ENCODE data around the gene FZR1. TPM values are rescaled to one million over a fixed set of nuclear protein-coding genes. Genes with fewer than 3 reads are reported as not detected.
"Not testable (repeated sequence)": the region's sequence is repeated elsewhere in the genome, so short reads cannot be mapped to it uniquely, and the experiment has no call there.

Gene FZR1
- total RNA-seq, 8 experiments from 2014 or later, result 15.8 to 33.6 (median 23.0) TPM

DNA sequence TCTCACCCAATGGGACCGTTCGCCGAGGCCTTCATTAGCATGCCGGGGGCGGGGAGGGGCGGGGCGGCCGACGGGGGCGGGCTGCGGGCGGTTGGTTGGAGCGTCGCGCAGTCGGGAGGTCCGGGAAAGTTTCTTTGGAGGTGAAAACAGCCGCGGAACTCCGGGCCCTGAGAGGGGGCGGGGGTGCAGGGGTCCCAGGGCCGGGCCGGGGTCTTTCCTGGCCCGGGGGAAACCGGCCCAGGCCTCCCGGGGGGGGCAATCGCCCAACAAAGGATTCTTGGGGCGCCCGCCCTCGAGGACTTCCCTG lies 66.7 kb downstream of the FZR1 start, which contains the start of gene HMG20B:
HMG20B (plus strand) TSS at position 90 of the 307 bp plus-strand sequence. CDS start 366 bp downstream, outside the sequence.
- H3K4me1 ChIP-seq (replicated peaks in 1 of 2), result peaks cover 12% of the 10 kb centered on the region in 2 donors
- in situ Hi-C loops (cut with MboI; ENCODE audit: low pct_unique_long_range_greater_than_20kb in 2 of 9, low sequenced_read_pairs in 9 of 9, unreplicated experiment in 9 of 9), result loop anchor here in 1 of 9 experiments (25.0 kb wide), 1 partner anchor 139 kb away; the partner anchor contains the start of genes PIP5K1C and TJP3
- ATAC-seq (replicated peaks in 6 of 8), result no peak
- no peak within 1 kb of the TSS for H3K27ac ChIP-seq
- H3K4me3 ChIP-seq, result peak within 1 kb of the TSS; percentile 50 to 84 (median 75)
- WGBS, 10 experiments, result no CpG with 5 or more reads among the region's 30 CpGs

DNA sequence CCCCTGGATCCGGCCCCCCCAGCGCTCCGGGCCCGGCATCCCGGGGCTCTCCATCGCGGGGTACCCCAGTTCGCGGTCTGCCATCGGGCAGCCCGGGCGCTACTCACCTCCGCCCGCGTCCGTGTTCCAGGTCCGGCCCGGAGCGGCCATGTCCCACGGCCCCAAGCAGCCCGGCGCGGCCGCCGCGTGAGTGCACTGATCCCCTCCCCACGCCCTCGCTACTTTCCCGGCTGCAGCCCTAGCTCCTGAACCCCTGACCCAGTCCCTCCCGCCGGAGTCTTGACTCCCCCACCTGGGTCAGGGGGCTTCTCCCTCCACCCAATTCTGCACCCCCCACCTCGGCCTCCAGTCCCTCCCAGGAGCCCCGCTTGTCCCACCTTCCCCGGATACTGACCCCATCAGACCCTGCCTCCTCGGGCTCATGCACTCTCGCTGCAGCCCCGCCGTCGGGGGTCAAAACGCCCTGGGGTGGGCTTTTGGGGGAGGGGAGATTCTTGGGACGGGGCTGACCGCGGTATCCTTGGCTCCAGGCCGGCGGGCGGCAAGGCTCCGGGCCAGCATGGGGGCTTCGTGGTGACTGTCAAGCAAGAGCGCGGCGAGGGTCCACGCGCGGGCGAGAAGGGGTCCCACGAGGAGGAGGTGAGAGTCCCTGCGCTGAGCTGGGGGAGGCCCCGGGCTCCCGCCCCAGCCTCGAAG lies 67.2 kb downstream of the FZR1 start:
- Histone ChIP-seq H3K27ac (no peak overlapping the region), H3K4me3 (peak overlapping the region; percentile 50 to 84 (median 75)), H3K4me1 (replicated peaks in 1 of 2) (peaks cover 12% of the 10 kb centered on the region in 2 donors)
- no CpG with 5 or more reads among the region's 60 CpGs for WGBS, 10 experiments
- peak; percentile 3 to 10 (median 4) for ATAC-seq (replicated peaks in 6 of 8)
- in situ Hi-C loops (cut with MboI; ENCODE audit: low pct_unique_long_range_greater_than_20kb in 2 of 9, low sequenced_read_pairs in 9 of 9, unreplicated experiment in 9 of 9), result loop anchor here in 1 of 9 experiments (25.0 kb wide), 1 partner anchor 139 kb away; the partner anchor contains the start of genes PIP5K1C and TJP3

DNA sequence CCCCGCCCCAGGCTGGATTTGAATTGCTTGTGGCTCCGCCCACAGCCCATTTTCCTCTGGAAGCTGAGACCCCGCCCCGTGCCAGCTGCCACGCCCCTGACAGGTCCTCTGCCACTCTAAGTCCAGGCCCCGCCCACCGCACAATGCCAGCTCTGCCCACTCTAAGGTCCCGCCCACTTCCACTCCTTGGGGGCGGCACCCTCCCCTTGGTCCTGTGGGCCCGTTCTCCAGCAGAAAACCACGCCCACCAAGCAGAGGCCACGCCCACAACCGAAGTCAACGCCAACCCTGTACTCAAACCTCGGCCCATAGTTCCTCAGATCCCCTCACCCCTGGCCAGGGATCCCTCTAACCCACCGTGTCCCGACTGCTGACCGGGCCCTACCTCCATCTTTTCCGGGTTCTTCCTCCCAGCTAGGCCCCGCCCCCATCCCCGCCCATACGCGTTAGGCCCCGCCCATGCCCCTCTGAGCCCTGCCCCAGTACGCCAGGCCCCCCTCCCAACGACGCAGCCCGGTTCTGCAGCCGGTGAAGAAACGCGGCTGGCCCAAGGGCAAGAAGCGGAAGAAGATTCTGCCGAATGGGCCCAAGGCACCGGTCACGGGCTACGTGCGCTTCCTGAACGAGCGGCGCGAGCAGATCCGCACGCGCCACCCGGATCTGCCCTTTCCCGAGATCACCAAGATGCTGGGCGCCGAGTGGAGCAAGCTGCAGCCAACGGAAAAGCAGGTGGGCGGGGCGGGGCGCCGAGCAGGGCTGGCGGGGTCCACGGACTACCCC lies 67.9 kb downstream of the FZR1 start:
- in situ Hi-C loops (cut with MboI; ENCODE audit: low pct_unique_long_range_greater_than_20kb in 2 of 9, low sequenced_read_pairs in 9 of 9, unreplicated experiment in 9 of 9), result loop anchor here in 1 of 9 experiments (25.0 kb wide), 1 partner anchor 138 kb away; the partner anchor contains the start of genes PIP5K1C and TJP3
- H3K4me3 ChIP-seq, result peak overlapping the region; percentile 50 to 84 (median 75)
- H3K4me1 ChIP-seq (replicated peaks in 1 of 2), result peaks cover 12% of the 10 kb centered on the region in 2 donors
- no peak overlapping the region for H3K27ac ChIP-seq
- peak in 6 of 8 experiments; percentile 1 to 34 (median 14) for ATAC-seq (replicated peaks in 6 of 8)
- WGBS, 10 experiments, result 0 to 7% methylated on average over 1 to 5 of the region's 55 CpGs; no CpG with 5 or more reads in 8 of the 10 experiments

DNA sequence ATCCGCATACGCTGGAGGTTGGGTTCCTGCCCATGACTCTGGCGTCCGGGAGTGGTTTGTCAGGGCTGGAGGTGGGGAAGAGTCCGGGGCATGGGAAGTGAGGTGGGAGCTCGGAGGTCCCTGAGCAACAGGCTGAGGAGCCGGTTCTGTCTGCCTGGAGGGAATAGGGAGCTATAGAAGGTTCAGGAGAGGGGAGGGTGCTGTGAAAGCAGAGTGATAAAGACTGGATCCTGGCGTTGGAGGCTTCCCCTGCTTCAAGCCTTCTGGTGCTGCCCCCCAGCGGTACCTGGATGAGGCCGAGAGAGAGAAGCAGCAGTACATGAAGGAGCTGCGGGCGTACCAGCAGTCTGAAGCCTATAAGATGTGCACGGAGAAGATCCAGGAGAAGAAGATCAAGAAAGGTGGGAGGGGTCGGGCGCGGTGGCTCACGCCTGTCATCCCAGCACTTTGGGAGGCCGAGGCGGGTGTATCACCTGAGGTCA lies 69.2 kb downstream of the FZR1 start:
- WGBS, 10 experiments, result 60 to 100% (median 84%) methylated on average over 1 to 9 of the region's 19 CpGs; no CpG with 5 or more reads in 4 of the 10 experiments
- no peak for ATAC-seq (replicated peaks in 6 of 8)
- in situ Hi-C loops (cut with MboI; ENCODE audit: low pct_unique_long_range_greater_than_20kb in 2 of 9, low sequenced_read_pairs in 9 of 9, unreplicated experiment in 9 of 9), result no loop called here
- Histone ChIP-seq H3K4me1 (replicated peaks in 1 of 2) (peaks cover 12 to 19% of the 10 kb centered on the region in 2 donors), H3K27ac (no peak overlapping the region), H3K4me3 (no peak overlapping the region)

DNA sequence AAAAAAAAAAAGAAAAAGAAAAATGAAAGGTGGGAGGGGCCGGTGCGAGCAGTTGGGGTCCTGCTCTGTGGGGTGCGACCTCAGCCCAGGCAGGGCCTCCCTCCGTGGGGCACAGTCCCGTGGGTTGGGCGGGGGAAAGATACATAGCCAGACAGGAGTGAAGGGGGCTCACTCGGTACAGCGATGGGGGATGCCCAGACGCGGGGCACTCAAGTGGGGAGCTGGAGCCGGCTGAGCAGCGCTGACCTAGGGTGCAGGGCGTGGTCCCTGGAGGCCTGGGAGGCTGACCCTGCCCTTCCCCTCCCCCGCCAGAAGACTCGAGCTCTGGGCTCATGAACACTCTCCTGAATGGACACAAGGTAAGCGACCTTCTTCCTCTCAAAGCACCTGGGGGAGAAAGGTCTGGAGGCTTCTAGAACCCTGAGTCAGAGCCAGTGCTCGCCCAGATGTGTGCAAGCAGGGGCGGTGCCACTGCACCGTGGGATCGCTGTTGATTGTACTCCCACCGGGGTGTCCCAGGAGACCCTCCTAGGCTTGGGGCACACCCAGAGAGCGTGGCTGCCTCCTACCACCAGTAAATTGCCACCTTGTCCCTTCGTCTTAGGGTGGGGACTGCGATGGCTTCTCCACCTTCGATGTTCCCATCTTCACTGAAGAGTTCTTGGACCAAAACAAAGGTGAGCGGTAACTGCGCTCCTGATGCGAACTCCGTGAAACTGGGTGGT lies 70.0 kb downstream of the FZR1 start:
- H3K27ac ChIP-seq, result peak overlapping the region in 1 of 2 donors; percentile 68
- 43 to 85% (median 53%) methylated on average over 3 to 6 of the region's 29 CpGs; no CpG with 5 or more reads in 6 of the 10 experiments for WGBS, 10 experiments
- in situ Hi-C loops (cut with MboI; ENCODE audit: low pct_unique_long_range_greater_than_20kb in 2 of 9, low sequenced_read_pairs in 9 of 9, unreplicated experiment in 9 of 9), result no loop called here
- H3K4me3 ChIP-seq, result peak overlapping the region in 1 of 5 donors; percentile 3
- no peak for ATAC-seq (replicated peaks in 6 of 8)
- H3K4me1 ChIP-seq (replicated peaks in 1 of 2), result peaks cover 12 to 22% of the 10 kb centered on the region in 2 donors

DNA sequence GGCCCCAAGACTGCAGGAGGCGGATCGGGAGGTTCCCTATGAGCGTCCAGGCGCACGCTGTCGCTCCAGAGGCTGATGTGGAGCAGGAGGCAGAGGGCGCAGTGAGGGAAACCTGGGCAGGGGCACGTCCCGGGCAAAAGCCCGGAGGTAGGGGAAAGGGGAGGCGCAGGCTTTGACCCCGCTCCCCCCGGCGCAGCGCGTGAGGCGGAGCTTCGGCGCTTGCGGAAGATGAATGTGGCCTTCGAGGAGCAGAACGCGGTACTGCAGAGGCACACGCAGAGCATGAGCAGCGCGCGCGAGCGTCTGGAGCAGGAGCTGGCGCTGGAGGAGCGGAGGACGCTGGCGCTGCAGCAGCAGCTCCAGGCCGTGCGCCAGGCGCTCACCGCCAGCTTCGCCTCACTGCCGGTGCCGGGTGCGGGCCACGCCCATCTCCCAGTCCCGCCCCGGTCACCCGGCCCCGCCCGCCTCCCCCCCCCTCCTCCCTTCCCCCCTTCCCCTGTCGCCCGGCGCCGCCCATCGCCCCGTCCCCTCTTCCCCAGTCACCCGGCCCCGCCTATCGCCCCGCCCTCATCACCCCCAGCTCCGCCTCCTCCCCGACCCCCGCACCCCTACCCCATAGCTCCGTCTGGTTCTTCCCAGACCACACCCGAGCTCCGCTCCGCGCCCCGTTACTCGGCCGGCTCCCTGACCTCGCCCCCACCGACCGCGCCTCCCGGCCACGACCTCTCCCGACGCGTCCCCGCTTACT lies 70.8 kb downstream of the FZR1 start:
- Histone ChIP-seq H3K27ac (peak overlapping the region; percentile 21 to 68), H3K4me3 (peak overlapping the region; percentile 0 to 23 (median 6)), H3K4me1 (replicated peaks in 1 of 2) (peaks cover 11 to 22% of the 10 kb centered on the region in 2 donors)
- in situ Hi-C loops (cut with MboI; ENCODE audit: low pct_unique_long_range_greater_than_20kb in 2 of 9, low sequenced_read_pairs in 9 of 9, unreplicated experiment in 9 of 9), result no loop called here
- 0 to 54% (median 36%) methylated on average over 1 to 9 of the region's 78 CpGs; no CpG with 5 or more reads in 6 of the 10 experiments for WGBS, 10 experiments
- peak; percentile 2 to 42 (median 18) for ATAC-seq (replicated peaks in 6 of 8)

DNA sequence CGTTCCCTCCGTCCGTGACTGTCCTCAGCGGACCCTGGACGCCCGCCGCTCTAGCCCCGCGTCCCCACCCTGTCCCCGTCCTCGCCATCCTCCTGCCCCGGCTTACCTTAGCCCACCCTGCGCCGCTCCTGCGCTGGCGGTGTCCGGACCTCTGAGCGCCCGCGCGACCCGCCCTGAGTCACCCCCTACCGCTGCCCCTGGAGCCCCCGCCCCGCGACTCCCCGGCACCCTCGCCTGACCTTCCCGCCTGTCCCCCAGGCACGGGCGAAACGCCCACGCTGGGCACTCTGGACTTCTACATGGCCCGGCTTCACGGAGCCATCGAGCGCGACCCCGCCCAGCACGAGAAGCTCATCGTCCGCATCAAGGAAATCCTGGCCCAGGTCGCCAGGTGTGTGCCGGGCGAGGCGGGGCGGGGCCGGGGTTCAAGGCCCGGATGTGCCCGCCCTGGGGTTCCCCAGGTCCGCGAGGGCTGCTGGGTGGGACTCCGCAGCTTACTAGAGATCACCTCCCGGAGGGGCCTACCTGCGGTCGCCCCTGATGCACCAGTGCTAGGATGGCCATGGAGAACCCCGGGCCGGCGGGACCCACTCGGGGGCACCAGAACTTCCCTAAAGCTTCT lies 71.7 kb downstream of the FZR1 start:
- peaks cover 7 to 19% of the 10 kb centered on the region in 2 donors for H3K4me1 ChIP-seq (replicated peaks in 1 of 2)
- H3K27ac ChIP-seq, result no peak overlapping the region
- ATAC-seq (replicated peaks in 6 of 8), result no peak
- in situ Hi-C loops (cut with MboI; ENCODE audit: low pct_unique_long_range_greater_than_20kb in 2 of 9, low sequenced_read_pairs in 9 of 9, unreplicated experiment in 9 of 9), result no loop called here
- 97% methylated on average over 7 of the region's 60 CpGs; no CpG with 5 or more reads in 9 of the 10 experiments for WGBS, 10 experiments
- no peak overlapping the region for H3K4me3 ChIP-seq

DNA sequence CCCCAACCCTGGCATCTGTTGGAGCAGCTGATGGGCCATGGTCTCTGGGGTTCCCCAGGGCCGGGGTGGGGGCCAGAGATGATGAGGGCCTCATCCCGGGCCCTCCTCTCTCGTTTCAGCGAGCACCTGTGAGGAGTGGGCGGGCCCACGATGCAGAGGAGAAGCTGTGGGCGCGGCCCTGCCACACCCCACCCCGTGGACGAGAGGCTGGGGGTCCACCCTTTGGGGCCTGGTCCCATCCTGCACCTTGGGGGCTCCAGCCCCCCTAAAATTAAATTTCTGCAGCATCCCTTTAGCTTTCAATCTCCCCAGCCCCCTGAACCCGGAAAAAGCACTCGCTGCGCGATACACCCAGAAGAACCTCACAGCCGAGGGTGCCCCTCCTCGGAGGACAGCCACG lies 72.3 kb downstream of the FZR1 start:
- in situ Hi-C loops (cut with MboI; ENCODE audit: low pct_unique_long_range_greater_than_20kb in 2 of 9, low sequenced_read_pairs in 9 of 9, unreplicated experiment in 9 of 9), result no loop called here
- H3K27ac ChIP-seq, result no peak overlapping the region
- WGBS, 10 experiments, result 20 to 100% methylated on average over 1 to 2 of the region's 17 CpGs; no CpG with 5 or more reads in 8 of the 10 experiments
- H3K4me1 ChIP-seq (replicated peaks in 1 of 2), result peaks cover 7 to 19% of the 10 kb centered on the region in 2 donors
- no peak for ATAC-seq (replicated peaks in 6 of 8)
- no peak overlapping the region for H3K4me3 ChIP-seq

DNA sequence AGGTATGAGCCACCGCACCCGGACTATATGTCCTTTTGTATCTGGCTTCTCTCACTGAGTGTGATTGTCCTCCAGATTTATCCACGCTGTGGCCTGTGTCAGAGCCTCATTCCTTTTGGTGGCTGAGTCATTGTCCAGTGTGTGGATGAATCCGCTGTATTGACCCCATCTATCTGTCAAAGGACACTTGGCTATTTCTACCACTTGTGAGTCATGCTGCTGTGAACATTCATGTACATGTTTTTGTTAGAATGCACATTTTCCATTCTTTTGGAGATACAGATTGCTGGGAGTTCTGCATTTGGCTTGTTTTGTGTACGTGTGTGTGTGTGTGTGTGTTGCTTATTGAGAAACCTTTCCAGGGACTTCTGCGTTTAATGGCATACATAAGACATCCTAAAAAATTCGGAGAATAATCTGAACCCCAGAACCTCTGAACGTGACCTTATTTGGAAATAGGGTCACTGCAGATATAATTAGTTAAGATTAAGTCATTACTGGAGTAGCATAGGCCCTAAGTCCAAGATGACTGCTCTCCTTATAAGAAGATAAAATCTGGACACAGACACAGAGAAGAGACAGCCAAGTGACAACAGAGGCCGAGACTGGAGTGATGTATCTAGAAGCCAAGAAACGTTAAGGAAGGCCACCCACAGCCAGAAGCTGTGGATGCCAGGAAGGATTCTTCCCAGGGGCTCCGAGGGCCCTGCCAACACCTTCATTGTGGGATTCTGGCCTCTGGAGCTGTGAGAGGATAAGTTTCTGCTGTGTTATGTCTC lies 74.2 kb downstream of the FZR1 start:
- peak overlapping the region in 1 of 2 donors; percentile 36 for H3K27ac ChIP-seq
- in situ Hi-C loops (cut with MboI; ENCODE audit: low pct_unique_long_range_greater_than_20kb in 2 of 9, low sequenced_read_pairs in 9 of 9, unreplicated experiment in 9 of 9), result no loop called here
- peak; percentile 42 to 93 (median 80) for ATAC-seq (replicated peaks in 6 of 8)
- no peak overlapping the region for H3K4me3 ChIP-seq
- H3K4me1 ChIP-seq (replicated peaks in 1 of 2), result peaks cover 7 to 19% of the 10 kb centered on the region in 2 donors
- WGBS, 10 experiments, result 0 to 83% (median 23%) methylated on average over 1 to 8 of the region's 11 CpGs; no CpG with 5 or more reads in 1 of the 10 experiments

DNA sequence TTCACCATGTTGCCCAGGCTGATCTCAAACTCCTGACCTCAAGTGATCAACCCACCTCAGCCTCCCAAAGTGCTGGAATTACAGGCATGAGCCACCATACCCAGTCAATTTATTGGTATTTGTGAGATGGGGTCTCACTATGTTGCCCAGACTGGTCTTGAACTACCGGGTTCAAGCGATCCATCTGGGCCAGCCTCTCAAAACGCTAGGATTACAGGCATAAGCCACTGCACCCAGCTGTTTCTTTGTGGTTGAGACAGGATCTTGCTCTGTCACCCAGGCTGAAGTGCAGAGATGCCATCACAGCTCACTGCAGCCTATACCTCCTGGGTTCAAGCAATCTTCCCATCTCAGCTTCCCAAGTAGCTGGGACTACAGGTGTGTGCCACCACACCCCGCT lies 75.7 kb downstream of the FZR1 start:
- in situ Hi-C loops (cut with MboI; ENCODE audit: low pct_unique_long_range_greater_than_20kb in 2 of 9, low sequenced_read_pairs in 9 of 9, unreplicated experiment in 9 of 9); H3K27ac ChIP-seq; H3K4me3 ChIP-seq; ATAC-seq (replicated peaks in 6 of 8): not testable (repeated sequence)
- WGBS, 10 experiments, result 17 to 50% (median 43%) methylated on average over 1 to 2 of the region's 4 CpGs; no CpG with 5 or more reads in 7 of the 10 experiments
- peaks cover 0 to 12% of the 10 kb centered on the region in 2 donors for H3K4me1 ChIP-seq (replicated peaks in 1 of 2)

Data from motor neuron (in vitro differentiated cells).